SK-N-SH (cell line): ENCODE measurements around the gene CIC.

Source experiments
- EP300 ChIP-seq, 2 experiments: IDR thresholded peaks; 2 replicates each; pipeline versions ENCODE4 v1.4.0 to v1.6.1; 2012; ENCODE audit warnings: borderline replicate concordance in 1 of 2, low read depth in 1 of 2, low read length in 1 of 2
- MXI1 ChIP-seq: IDR thresholded peaks from 2 replicates; pipeline ENCODE4 v1.6.1; 2012; ENCODE audit warnings: mild to moderate bottlenecking, low read depth, low read length, improper control_type of control experiment
- PBX3 ChIP-seq: IDR thresholded peaks from 2 replicates; pipeline ENCODE4; 2012
- RCOR1 ChIP-seq: fragments of 150-350 bp; IDR thresholded peaks from 2 replicates; pipeline ENCODE4 v1.6.1; 2017; ENCODE audit warnings: antibody characterized with exemption, low read length
- RFX5 ChIP-seq: IDR thresholded peaks from 2 replicates; pipeline ENCODE4 v1.6.1; 2012; ENCODE audit warnings: mild to moderate bottlenecking, improper control_type of control experiment, low read length

GRCh38 chr19:42267644-42268141 lies 1.4 kb upstream of the CIC start:
- no peak for TF ChIP-seq RCOR1
- no peak for TF ChIP-seq MXI1
- TF ChIP-seq EP300 (IDR thresholded peaks at IDR 0.05; ENCODE audit: borderline replicate concordance in 1 of 2, low read depth in 1 of 2, low read length in 1 of 2), result no peak
- TF ChIP-seq PBX3, result no peak
- TF ChIP-seq RFX5, result no peak
